Dendritic cell treated with granulocyte-macrophage colony-stimulating factor and Interleukin-4, amounts not matched to agents 40 ng/mL and 50 ng/mL, for 4 days (primary cell): Measurements from ENCODE around the gene TGFBR2.

Source experiments
- H3K27ac Mint-ChIP-seq: one replicate; pipeline ENCODE4 v1.8.0; 2022; ENCODE audit warnings: mild to moderate bottlenecking, mixed read lengths
- H3K27me3 Mint-ChIP-seq: one replicate; pipeline ENCODE4 v1.8.0; 2022; ENCODE audit warnings: mild to moderate bottlenecking, mixed read lengths
- H3K36me3 Mint-ChIP-seq: one replicate; pipeline ENCODE4 v1.8.0; 2022; ENCODE audit warnings: low read depth, mixed read lengths
- H3K4me1 Mint-ChIP-seq: one replicate; pipeline ENCODE4 v1.8.0; 2022; ENCODE audit warnings: low read depth, mixed read lengths
- H3K4me3 Mint-ChIP-seq: one replicate; pipeline ENCODE4 v1.8.0; 2022; ENCODE audit warnings: mild to moderate bottlenecking, moderate library complexity, mixed read lengths
- H3K9me3 Mint-ChIP-seq: one replicate; pipeline ENCODE4 v1.8.0; 2022; ENCODE audit warnings: mixed read lengths
- intact Hi-C: fragments of 100-400 bp; cut with micrococcal nuclease; formaldehyde crosslinking; loops from one replicate; pipeline ENCODE4 v1.15.0; 2022

The TGFBR2 gene

DNA sequence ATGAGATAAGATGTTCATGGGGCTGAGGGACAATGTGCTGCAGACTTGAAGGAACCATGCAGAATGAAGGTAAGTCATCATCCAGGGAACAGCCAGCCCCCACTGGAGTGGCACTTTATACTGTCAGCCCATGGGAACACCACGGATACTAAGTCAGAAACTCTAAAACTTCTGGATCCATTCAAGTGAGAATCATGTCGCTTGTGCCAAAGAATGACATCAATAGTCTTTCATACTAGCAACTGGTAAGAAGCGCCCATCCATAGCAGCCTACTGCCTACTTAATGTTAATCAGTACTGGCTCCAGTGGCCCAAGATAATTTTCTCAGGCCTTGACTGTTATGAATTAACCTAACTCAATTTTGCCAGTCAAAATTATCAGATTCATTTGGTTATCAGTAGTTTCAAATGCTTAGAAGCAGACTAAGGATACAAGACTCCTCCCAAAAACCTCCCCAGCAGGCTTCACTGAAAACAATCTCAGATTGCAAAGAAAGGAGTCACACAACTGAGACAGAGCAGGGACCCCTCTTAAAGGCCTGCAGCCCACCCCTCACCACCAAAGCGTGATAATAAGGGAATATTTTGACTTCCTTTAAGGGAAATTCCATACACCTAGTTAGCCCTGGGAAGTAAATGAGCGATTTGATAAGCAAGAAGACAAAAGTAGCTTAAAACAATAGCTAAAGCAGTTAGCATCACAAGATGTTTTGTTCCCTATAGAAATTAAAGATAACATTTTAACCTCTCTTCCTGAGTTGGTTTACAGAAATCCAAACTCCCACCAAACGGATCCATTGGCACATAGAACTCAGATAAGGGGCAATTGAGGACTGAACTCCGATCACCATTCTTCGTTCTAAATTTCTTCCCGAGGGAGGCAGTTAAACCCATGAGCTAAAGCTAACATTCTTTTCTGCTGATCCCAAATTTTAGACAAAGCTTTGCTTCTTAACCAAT is 98.8 kb downstream of the TGFBR2 start:
- intact Hi-C loops: no loop called here
- Mint-ChIP-seq H3K27me3 (no peaks in the 10 kb centered on the region), H3K9me3 (no peaks in the 10 kb centered on the region), H3K27ac (no peak overlapping the region), H3K4me3 (no peak overlapping the region), H3K4me1 (peaks cover 13% of the 10 kb centered on the region), H3K36me3 (peaks cover 32% of the 10 kb centered on the region)

DNA sequence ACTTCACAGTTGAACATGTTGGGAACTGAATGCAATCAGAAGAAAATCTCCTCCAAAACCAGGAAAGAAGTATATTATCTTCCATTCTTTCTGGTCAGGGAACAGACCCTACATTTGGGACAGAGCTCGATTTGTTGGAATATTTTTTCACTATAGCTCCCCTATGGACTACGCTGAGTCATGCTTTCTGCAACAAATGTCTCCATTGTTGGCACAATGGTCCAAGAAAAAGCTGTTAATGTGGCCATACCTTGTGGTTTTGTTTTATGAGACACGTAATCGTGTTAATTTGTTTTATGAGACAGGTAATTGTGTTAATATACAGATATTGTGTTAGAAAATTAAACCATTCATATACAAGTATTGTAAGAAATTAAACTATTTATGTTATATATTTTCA is 101.4 kb downstream of the TGFBR2 start:
- H3K27ac Mint-ChIP-seq: no peak overlapping the region
- peaks cover 25% of the 10 kb centered on the region for H3K36me3 Mint-ChIP-seq
- no peaks in the 10 kb centered on the region for H3K9me3 Mint-ChIP-seq
- peaks cover 12% of the 10 kb centered on the region for H3K4me1 Mint-ChIP-seq
- intact Hi-C loops: no loop called here
- H3K4me3 Mint-ChIP-seq: no peak overlapping the region
- H3K27me3 Mint-ChIP-seq: no peaks in the 10 kb centered on the region

GRCh38 chr3:30708472-30708871 is 102.1 kb downstream of the TGFBR2 start:
- H3K36me3 Mint-ChIP-seq: peaks cover 19% of the 10 kb centered on the region
- no peaks in the 10 kb centered on the region for H3K9me3 Mint-ChIP-seq
- H3K4me3 Mint-ChIP-seq: no peak overlapping the region
- intact Hi-C loops: no loop called here
- H3K27me3 Mint-ChIP-seq: no peaks in the 10 kb centered on the region
- peaks cover 6% of the 10 kb centered on the region for H3K4me1 Mint-ChIP-seq
- H3K27ac Mint-ChIP-seq: no peak overlapping the region

DNA sequence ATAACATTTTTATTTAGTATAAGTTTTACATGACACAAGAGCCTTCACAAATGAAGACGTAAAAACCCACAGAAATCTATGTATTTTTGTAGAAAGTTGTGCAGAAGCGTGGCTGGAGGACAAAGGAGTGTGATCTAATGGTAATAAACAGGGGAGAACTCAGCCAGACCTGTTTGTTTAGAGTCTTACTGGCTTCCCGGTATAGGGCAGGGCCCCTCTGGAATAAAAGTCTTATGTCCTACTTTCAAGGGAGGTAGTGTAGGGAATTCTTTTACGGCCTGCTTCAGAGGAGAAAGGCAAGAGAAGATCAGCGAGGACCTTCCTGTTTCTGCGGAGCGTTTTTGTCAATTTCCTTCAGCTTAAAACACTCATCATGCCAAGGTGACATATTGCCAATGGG is 103.6 kb downstream of the TGFBR2 start:
- H3K9me3 Mint-ChIP-seq: no peaks in the 10 kb centered on the region
- H3K4me3 Mint-ChIP-seq: no peak overlapping the region
- H3K4me1 Mint-ChIP-seq: peaks cover 6% of the 10 kb centered on the region
- intact Hi-C loops: no loop called here
- H3K27me3 Mint-ChIP-seq: no peaks in the 10 kb centered on the region
- H3K27ac Mint-ChIP-seq: no peak overlapping the region
- peaks cover 11% of the 10 kb centered on the region for H3K36me3 Mint-ChIP-seq

DNA sequence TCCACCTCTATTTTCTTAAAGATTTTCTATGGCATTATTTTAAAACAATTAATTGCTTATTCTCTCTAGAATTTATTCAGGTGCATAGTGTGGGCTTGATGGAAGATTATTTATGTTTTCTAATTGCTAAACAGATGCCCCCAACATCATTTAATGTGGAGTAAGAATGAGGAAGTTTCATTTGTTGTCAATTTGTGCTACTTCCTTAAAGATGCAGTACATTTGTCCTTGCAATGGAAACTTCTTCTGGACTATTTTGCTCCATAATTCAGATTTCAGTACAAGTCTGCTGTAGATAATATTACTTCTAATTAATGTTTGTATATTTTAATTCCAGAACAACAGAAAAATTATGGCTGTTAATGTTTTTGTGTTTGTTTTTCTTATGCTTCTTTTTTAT is 104.8 kb downstream of the TGFBR2 start:
- H3K27me3 Mint-ChIP-seq: no peaks in the 10 kb centered on the region
- no peaks in the 10 kb centered on the region for H3K36me3 Mint-ChIP-seq
- no peaks in the 10 kb centered on the region for H3K9me3 Mint-ChIP-seq
- no peak overlapping the region for H3K27ac Mint-ChIP-seq
- H3K4me1 Mint-ChIP-seq: peaks cover 6% of the 10 kb centered on the region
- H3K4me3 Mint-ChIP-seq: no peak overlapping the region
- intact Hi-C loops: no loop called here

- Mint-ChIP-seq H3K36me3 (no peaks in the 10 kb centered on the region), H3K4me3 (no peak overlapping the region), H3K27me3 (no peaks in the 10 kb centered on the region)
Measured at GRCh38 chr3:30711867-30712266, 105.5 kb downstream of the TGFBR2 start.

DNA sequence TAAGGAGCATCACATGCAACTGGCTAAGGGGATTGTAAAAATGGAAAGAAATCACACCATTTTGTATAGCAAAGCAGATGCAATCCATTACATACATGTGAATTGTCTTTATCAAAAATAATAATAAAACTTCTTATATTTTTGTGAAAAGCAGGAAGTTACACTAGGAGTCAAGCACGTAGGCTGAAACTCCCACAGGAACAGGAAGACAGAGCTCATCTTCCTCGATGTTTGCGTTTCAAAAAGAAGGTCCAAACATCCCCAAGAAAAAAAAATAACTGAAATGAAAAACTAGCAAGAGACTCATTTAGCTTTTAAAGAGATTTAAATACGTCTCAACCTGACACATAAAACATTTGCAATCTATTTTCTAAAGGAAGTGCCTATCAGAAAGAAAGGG is 106.6 kb downstream of the TGFBR2 start:
- H3K27ac Mint-ChIP-seq: no peak overlapping the region
- intact Hi-C loops: no loop called here
- no peaks in the 10 kb centered on the region for H3K36me3 Mint-ChIP-seq
- no peaks in the 10 kb centered on the region for H3K27me3 Mint-ChIP-seq
- peaks cover 6% of the 10 kb centered on the region for H3K4me1 Mint-ChIP-seq
- H3K4me3 Mint-ChIP-seq: no peak overlapping the region
- H3K9me3 Mint-ChIP-seq: no peaks in the 10 kb centered on the region

More at GRCh38 chr3:30711867-30712266, 105.5 kb downstream of the TGFBR2 start:
- Mint-ChIP-seq H3K4me1 (peaks cover 6% of the 10 kb centered on the region), H3K27ac (no peak overlapping the region), H3K9me3 (no peaks in the 10 kb centered on the region)
- intact Hi-C loops: no loop called here

- Mint-ChIP-seq H3K36me3 (no peaks in the 10 kb centered on the region), H3K27ac (no peak overlapping the region), H3K4me3 (no peak overlapping the region), H3K4me1 (peaks cover 4% of the 10 kb centered on the region), H3K27me3 (no peaks in the 10 kb centered on the region), H3K9me3 (no peaks in the 10 kb centered on the region)
- intact Hi-C loops: no loop called here
Measured at GRCh38 chr3:30713885-30714503, 107.6 kb downstream of the TGFBR2 start.

- Mint-ChIP-seq H3K27ac (no peak overlapping the region), H3K4me3 (no peak overlapping the region), H3K27me3 (no peaks in the 10 kb centered on the region), H3K4me1 (no peaks in the 10 kb centered on the region), H3K9me3 (no peaks in the 10 kb centered on the region), H3K36me3 (no peaks in the 10 kb centered on the region)
- intact Hi-C loops: no loop called here
Measured at GRCh38 chr3:30719536-30719935, 113.1 kb downstream of the TGFBR2 start.

DNA sequence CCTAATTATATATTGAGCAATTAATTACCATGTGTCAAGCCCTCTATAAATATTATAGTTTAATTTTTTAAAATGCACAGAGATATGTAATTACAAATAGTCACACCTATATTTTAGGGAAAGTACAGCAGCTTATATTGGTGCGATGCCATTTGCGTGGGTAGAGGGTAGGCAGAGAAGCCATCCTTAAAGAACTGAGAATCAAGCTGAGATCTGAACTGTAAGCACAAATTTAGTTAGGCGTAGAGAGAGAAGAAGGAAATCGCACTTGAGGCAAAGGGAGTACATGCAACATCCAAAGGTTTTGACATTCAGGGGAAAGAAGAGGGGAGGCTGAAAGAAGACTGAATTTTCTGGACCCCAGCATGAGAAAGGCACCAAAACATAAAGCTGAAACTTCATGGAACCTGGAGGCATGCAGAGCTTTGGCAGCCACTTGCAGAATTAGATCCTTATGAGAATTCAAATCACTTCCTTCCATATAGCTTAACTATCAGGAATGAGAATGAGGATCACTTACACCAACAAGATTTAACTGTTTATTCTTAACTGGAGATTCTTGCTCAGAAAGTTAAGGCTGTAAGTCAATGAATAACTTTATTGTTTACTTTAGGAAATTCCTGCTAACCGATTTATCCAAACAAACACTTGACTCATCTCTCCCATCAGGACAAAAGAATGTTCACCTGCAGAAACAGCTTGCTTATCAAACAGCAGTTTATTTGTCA is 114.3 kb downstream of the TGFBR2 start:
- H3K4me3 Mint-ChIP-seq: no peak overlapping the region
- no peaks in the 10 kb centered on the region for H3K27me3 Mint-ChIP-seq

GRCh38 chr3:30721314-30721634 is 114.9 kb downstream of the TGFBR2 start:
- peaks cover 12% of the 10 kb centered on the region for H3K9me3 Mint-ChIP-seq
- no peaks in the 10 kb centered on the region for H3K36me3 Mint-ChIP-seq
- no peak overlapping the region for H3K4me3 Mint-ChIP-seq
- H3K4me1 Mint-ChIP-seq: no peaks in the 10 kb centered on the region
- no peak overlapping the region for H3K27ac Mint-ChIP-seq
- H3K27me3 Mint-ChIP-seq: no peaks in the 10 kb centered on the region
- intact Hi-C loops: no loop called here

More for the DNA sequence above, 114.3 kb downstream of the TGFBR2 start:
- no peaks in the 10 kb centered on the region for H3K36me3 Mint-ChIP-seq
- no peak overlapping the region for H3K27ac Mint-ChIP-seq
- peaks cover 12% of the 10 kb centered on the region for H3K9me3 Mint-ChIP-seq
- H3K4me1 Mint-ChIP-seq: no peaks in the 10 kb centered on the region
- intact Hi-C loops: no loop called here

DNA sequence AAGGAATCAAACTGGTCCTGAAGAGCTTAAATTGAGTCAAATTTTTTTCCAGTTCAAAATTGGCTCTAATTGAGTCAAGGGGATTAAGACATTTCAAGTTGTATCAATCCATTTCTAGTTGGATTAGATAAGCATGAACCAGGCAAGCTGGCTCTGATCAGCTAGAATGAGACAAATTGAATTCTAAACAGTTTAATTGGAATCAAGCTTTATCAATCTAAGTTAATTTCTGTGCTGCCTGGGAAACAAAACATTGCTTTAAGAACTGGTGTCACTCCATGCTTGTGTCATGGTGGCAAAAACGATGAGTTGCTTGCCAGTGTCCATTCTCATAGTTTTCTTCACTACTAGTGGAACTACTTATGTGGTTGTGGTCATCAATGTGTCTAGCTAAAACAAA is 116.8 kb downstream of the TGFBR2 start:
- Mint-ChIP-seq H3K36me3 (no peaks in the 10 kb centered on the region), H3K4me3 (no peak overlapping the region), H3K4me1 (no peaks in the 10 kb centered on the region), H3K9me3 (peaks cover 12% of the 10 kb centered on the region), H3K27me3 (no peaks in the 10 kb centered on the region), H3K27ac (no peak overlapping the region)
- intact Hi-C loops: no loop called here

- H3K27me3 Mint-ChIP-seq: no peaks in the 10 kb centered on the region
- peaks cover 12% of the 10 kb centered on the region for H3K9me3 Mint-ChIP-seq
- no peaks in the 10 kb centered on the region for H3K36me3 Mint-ChIP-seq
Measured at GRCh38 chr3:30724863-30725262, 118.5 kb downstream of the TGFBR2 start.

DNA sequence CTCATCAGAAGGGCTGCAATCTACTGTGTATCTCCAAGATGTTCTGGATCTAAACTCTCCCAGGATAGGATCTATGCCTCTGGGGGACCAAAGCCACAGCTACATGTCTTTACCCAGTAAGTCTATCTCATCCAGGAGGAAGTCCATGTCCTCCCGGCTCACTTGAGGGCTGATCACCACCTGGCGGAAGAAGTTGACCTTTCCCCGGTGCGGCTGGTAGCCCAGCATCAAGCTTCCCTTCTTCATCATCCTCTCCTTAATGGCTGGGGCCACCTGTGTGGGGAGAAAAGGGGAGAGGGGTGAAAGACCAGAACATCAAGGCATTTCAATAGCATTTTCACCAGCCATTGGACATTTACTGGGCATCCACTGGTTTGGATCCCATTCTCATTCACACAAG is 121.7 kb downstream of the TGFBR2 start:
- peaks cover 12% of the 10 kb centered on the region for H3K9me3 Mint-ChIP-seq
- H3K27ac Mint-ChIP-seq: no peak overlapping the region
- no peaks in the 10 kb centered on the region for H3K4me1 Mint-ChIP-seq
- no peaks in the 10 kb centered on the region for H3K27me3 Mint-ChIP-seq
- no peaks in the 10 kb centered on the region for H3K36me3 Mint-ChIP-seq
- intact Hi-C loops: no loop called here
- H3K4me3 Mint-ChIP-seq: no peak overlapping the region

More at GRCh38 chr3:30724863-30725262, 118.5 kb downstream of the TGFBR2 start:
- no peaks in the 10 kb centered on the region for H3K4me1 Mint-ChIP-seq
- intact Hi-C loops: no loop called here
- no peak overlapping the region for H3K27ac Mint-ChIP-seq
- no peak overlapping the region for H3K4me3 Mint-ChIP-seq
